AG20443 (cell line): ENCODE results near the gene DPCD.

ENCODE experiments used
- DNase-seq: peaks from one replicate; pipeline ENCODE4 v3.0.0; 2012; ENCODE audit warnings: low spot score, mixed read lengths

The DPCD gene

GRCh38 chr10:101587725-101588653, at the start of gene DPCD, which contains the start of gene POLL:
DPCD (plus strand) TSS chr10:101588321; CDS start chr10:101588337, 16 bp downstream.
POLL (minus strand) TSS chr10:101588257; CDS start chr10:101587360, 897 bp downstream.
- DNase-seq, result peak; percentile 98

GRCh38 chr10:101538446-101538845, 49.7 kb upstream of the DPCD start:
- no peak for DNase-seq

- DNase-seq, result no peak
These were observed 42.2 kb upstream of the DPCD start for GRCh38 chr10:101545898-101546297.

- DNase-seq, result no peak
These were observed 37.2 kb upstream of the DPCD start for GRCh38 chr10:101550965-101551364.

- no peak for DNase-seq
These were observed 35.7 kb upstream of the DPCD start for GRCh38 chr10:101552442-101552841.

- DNase-seq, result no peak
These were observed 30.6 kb upstream of the DPCD start for GRCh38 chr10:101557541-101557940.

GRCh38 chr10:101558204-101558603, 29.9 kb upstream of the DPCD start:
- no peak for DNase-seq

GRCh38 chr10:101558671-101559595, 29.2 kb upstream of the DPCD start:
- DNase-seq, result peak; percentile 9

- peak; percentile 17 for DNase-seq
These were observed 28.4 kb upstream of the DPCD start for GRCh38 chr10:101559596-101560297.

- peak; percentile 8 for DNase-seq
These were observed 27.6 kb upstream of the DPCD start for GRCh38 chr10:101560298-101561067.

GRCh38 chr10:101561068-101561915, 26.8 kb upstream of the DPCD start:
- DNase-seq, result no peak

- DNase-seq, result no peak
These were observed 25.9 kb upstream of the DPCD start for GRCh38 chr10:101562231-101562630.

GRCh38 chr10:101563007-101563406, 25.1 kb upstream of the DPCD start:
- no peak for DNase-seq

GRCh38 chr10:101563497-101564040, 24.6 kb upstream of the DPCD start:
- DNase-seq, result no peak

- DNase-seq, result no peak
These were observed 23.6 kb upstream of the DPCD start for GRCh38 chr10:101564490-101564991.

- no peak for DNase-seq
These were observed 22.7 kb upstream of the DPCD start for GRCh38 chr10:101565370-101565900.

GRCh38 chr10:101565936-101566332, 22.2 kb upstream of the DPCD start:
- DNase-seq, result no peak

GRCh38 chr10:101566333-101567164, 21.6 kb upstream of the DPCD start:
- DNase-seq, result peak; percentile 48
